ENCODE data around the gene CMIP. TPM values are rescaled to one million over a fixed set of nuclear protein-coding genes. Genes with fewer than 3 reads are reported as not detected.

Gene CMIP
- total RNA-seq, 1 donor from 2014 or later = 19.1 TPM

DNA sequence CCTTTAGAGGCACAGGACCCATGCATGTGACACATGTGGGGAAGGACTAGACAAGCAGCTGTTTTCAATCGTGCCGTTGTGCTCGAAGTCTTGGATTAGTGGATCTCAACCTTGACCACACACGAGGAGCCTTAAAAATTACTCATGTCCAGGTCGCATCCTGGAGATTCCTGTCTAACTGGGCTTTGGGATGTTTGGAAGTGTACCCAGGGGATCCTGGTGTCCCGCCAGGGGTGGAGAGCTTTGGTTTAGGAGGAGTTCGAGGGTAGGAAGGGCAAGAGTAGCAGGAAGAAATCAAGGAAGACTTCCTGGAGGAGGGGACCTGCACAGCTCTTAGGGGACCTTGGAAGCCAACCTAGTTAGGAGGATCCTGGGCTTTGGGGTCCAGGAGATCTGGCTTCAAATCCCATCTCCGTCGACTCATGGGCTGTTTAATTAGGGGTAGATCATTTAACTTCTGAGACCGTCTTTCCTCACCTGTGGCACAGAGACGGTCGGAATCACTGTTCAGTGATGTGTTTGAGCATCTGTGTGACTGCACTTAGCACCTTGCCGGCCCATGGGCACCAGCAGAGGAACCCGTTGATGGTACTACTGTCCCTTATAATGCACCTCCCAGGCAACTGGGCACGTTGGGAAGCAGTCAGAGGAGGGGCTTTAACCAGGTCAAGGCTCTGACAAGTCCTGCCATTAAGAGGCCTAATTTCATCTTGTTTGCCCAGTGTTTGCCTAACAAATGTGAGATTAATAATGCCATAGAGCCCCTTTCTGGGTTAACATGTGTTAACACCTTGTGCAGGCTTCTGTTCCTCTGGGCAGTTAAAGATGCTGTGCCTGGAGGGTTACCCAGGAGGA is 232.5 kb downstream of the CMIP start:
- no peak overlapping the region for H3K4me3 ChIP-seq (ENCODE audit: low read depth, low read length)
- TF ChIP-seq CTCF (conservative IDR thresholded peaks at IDR 0.05; ENCODE audit: low read depth, low read length) = no peak
- DNase-seq (ENCODE audit: low read depth) = no peak

- no peak for TF ChIP-seq CTCF (conservative IDR thresholded peaks at IDR 0.05; ENCODE audit: low read depth, low read length)
Observed at GRCh38 chr16:81678326-81679095, 233.9 kb downstream of the CMIP start.

DNA sequence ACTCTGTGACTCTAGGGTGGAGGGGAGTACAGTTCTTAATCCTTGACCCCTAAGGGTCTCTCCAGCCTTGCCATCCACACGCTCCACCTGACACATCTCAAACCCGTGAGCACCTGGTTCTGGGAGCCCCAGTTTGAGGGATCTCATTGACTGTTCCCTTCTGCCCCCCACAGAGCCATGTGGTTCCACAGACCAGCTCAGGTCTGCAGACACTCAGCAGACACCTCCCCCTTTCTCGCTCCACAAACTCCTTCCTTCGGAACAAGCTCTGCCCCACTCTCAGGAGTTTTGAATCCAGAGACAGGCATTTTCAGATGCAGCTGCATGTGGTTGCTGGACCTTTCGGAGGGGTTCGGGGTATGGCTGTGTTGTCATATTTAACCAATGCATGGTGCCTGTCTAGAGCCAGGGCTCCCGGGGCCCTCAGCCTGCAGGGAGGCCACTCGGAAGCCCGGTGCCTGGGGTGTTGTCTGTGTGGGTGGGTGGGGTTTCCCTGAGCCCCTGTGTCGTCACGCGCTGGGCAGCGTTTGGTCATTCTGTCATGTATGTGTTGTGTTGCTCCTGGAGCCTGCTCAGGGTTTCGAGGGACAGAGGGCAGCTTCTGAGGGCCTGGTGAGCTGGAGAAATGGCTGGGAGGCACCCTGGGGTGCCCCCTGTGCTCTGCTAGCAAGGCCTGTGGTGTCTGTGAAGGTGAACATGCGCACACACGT is 235.3 kb downstream of the CMIP start:
- no peak for DNase-seq (ENCODE audit: low read depth)
- no peak overlapping the region for H3K4me3 ChIP-seq (ENCODE audit: low read depth, low read length)
- TF ChIP-seq CTCF (conservative IDR thresholded peaks at IDR 0.05; ENCODE audit: low read depth, low read length) = no peak

More at GRCh38 chr16:81678326-81679095, 233.9 kb downstream of the CMIP start:
- H3K4me3 ChIP-seq (ENCODE audit: low read depth, low read length) = no peak overlapping the region
- DNase-seq (ENCODE audit: low read depth) = no peak

DNA sequence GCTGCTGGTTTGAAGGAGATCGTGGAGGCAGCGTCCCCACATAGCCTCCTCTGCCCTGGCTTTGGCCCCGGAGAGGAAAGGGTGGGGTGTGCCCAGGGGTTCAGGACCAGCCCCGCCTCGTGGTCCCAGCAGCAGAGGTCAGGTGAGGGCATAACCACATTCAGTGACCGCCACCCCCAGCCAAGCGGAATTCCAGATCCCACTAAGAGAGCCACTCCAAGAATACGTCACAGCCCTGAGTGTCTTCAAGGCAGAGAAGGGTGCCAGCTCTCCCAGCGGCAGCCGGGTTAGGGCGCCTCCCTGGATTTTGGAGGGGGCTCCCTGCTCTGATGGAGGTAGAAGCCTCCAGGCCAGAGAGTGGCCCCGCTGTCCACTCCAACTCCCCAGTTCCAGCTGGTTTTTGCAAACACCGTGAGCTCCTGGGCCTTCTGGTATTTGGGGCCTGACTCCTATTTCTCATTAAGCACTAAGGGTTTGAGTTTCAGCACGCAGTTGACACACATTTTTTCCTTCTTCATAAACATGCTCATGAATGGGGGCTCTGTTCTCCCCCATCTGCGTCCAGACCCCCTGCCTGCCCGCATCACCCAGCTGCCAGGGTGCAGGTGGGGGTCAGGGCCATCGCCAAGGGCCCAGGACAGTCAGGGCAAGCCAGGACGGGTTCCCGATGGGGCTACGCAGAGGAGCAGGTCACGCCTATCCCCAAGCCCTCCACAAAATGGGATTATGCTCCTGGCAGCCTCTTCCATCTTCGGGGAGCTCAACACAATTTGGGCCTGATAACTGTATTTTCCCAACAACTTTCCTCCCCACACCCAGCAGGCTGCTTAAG is 236.1 kb downstream of the CMIP start:
- H3K4me3 ChIP-seq (ENCODE audit: low read depth, low read length) = no peak overlapping the region
- TF ChIP-seq CTCF (conservative IDR thresholded peaks at IDR 0.05; ENCODE audit: low read depth, low read length) = no peak
- no peak for DNase-seq (ENCODE audit: low read depth)

DNA sequence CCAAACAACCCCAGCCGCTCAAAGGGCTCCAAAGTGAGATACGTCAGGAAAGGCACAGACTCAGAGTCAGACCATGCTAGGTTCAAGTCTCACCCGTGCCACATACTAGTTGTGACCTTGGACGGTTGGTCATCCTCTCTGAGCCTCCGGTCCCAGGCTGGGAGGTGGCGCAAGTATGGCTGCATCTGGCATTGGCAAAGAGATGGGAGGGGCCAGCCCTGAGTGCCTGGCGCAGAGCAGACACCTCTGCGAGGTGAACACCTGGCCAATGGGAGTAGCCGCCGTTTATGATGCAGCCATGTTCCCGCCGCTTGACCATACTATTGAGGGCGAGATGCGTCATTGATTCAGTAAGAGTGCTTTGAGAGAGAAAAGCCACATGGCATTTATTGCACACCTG is 236.7 kb downstream of the CMIP start:
- no peak for DNase-seq (ENCODE audit: low read depth)
- no peak overlapping the region for H3K4me3 ChIP-seq (ENCODE audit: low read depth, low read length)
- no peak for TF ChIP-seq CTCF (conservative IDR thresholded peaks at IDR 0.05; ENCODE audit: low read depth, low read length)

DNA sequence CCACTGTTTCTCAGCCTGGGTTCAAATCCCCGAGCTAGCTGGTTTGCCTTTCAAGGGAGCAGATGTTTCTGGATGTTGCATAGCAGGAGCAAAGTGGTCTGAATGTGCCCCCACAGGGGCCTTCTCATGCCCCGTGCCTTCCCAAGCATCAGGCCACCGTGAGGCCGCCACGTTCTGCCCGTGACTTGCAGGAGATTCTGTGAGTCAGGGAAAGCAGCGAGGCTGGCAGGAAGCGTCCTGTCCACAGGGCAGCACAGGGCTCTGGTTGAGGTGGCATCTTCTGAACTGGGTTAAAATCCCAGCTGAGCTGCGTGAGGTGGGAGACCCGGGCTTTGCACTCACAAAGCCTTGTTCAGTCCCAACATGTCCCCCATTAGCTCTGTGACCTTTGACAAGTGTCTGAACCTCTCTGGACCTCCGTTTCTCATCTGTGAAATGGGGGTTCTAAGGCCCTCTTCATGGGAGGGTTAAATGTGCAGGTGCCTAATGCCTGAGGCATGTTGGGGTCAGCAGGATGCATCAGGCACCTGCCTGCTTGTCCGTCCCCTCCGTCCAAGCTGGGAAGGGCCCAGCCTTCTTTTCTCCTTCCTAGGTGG is 239.7 kb downstream of the CMIP start:
- TF ChIP-seq CTCF (conservative IDR thresholded peaks at IDR 0.05; ENCODE audit: low read depth, low read length) = no peak
- no peak for DNase-seq (ENCODE audit: low read depth)
- H3K4me3 ChIP-seq (ENCODE audit: low read depth, low read length) = no peak overlapping the region
